IMR-90 (cell line): Measurements from ENCODE around the gene GPN1. TPM values are rescaled to one million over a fixed set of nuclear protein-coding genes. Genes with fewer than 3 reads are reported as not detected.

Experiments
- ATAC-seq: fragments of 200-7000 bp; cut with Tn5 transposase; 2 replicates; pipeline ENCODE4 v1.9.1; 2020; ENCODE audit warnings: low read depth, mild to moderate bottlenecking, moderate library complexity
- BruUV-seq: library from RNA; stranded (reverse); fragments of 400-500 nt; replicated peaks from 2 replicates; lab custom pipeline; 2021; lab: Mats Ljungman, UMichigan
- CTCF ChIA-PET: fragments of 300-600 bp; formaldehyde crosslinking; extraction: SDS; loops from one replicate; lab custom pipeline; 2021; ENCODE audit warnings: antibody characterized with exemption; lab: Yijun Ruan, JAX
- POLR2A ChIA-PET: fragments of 300-600 bp; sonication (Branson Sonifier 250); formaldehyde crosslinking; loops from one replicate; lab custom pipeline; 2022; ENCODE audit warnings: antibody characterized with exemption; ENCODE audit not compliant: unreplicated experiment; lab: Charles Lee
- DNase-seq: peaks from one replicate; pipeline ENCODE4 v3.0.0; 2013
- H2AFZ ChIP-seq: replicated peaks from 2 replicates; pipeline ENCODE3; 2013; ENCODE audit warnings: low read length, mild to moderate bottlenecking; ENCODE audit not compliant: poor library complexity
- H2AK5ac ChIP-seq: 2 replicates; pipeline ENCODE4 v1.6.1; 2013; ENCODE audit warnings: low read depth, low read length, inconsistent platforms
- H2AK9ac ChIP-seq: replicated peaks from 2 replicates; pipeline ENCODE3; 2013; ENCODE audit warnings: mild to moderate bottlenecking, low read depth, low read length, moderate library complexity; ENCODE audit not compliant: poor library complexity
- H2BK120ac ChIP-seq: 2 replicates; pipeline ENCODE4 v1.6.1; 2013; ENCODE audit warnings: low read depth, low read length, inconsistent platforms
- H2BK15ac ChIP-seq: 3 replicates; pipeline ENCODE4 v1.6.1; 2013; ENCODE audit warnings: low read depth, low read length, inconsistent platforms
- H2BK20ac ChIP-seq: 2 replicates; pipeline ENCODE4 v1.6.1; 2013; ENCODE audit warnings: low read depth, mild to moderate bottlenecking, inconsistent platforms, low read length, moderate library complexity
- H2BK5ac ChIP-seq: 2 replicates; pipeline ENCODE4 v1.6.1; 2013; ENCODE audit warnings: mild to moderate bottlenecking, low read depth, low read length, inconsistent platforms; ENCODE audit not compliant: poor library complexity, severe bottlenecking
- H3K14ac ChIP-seq: replicated peaks from 2 replicates; pipeline ENCODE4 v1.6.1; 2013; ENCODE audit warnings: low read depth, low read length, inconsistent platforms
- H3K18ac ChIP-seq: 2 replicates; pipeline ENCODE4 v1.6.1; 2013; ENCODE audit warnings: low read depth, low read length, control low read depth
- H3K23ac ChIP-seq: 2 replicates; pipeline ENCODE4 v1.6.1; 2013; ENCODE audit warnings: low read depth, low read length, inconsistent platforms
- H3K27ac ChIP-seq: 2 replicates; pipeline ENCODE4 v1.5.1; 2013; ENCODE audit warnings: mild to moderate bottlenecking, control low read depth, low read length; ENCODE audit not compliant: insufficient read depth
- H3K27me3 ChIP-seq: 2 replicates; pipeline ENCODE4 v1.6.1; 2013; ENCODE audit warnings: low read length; ENCODE audit not compliant: control insufficient read depth, insufficient read depth
- H3K36me3 ChIP-seq: 2 replicates; pipeline ENCODE4 v1.6.1; 2013; ENCODE audit warnings: low read length, mixed read lengths; ENCODE audit not compliant: control insufficient read depth, insufficient read depth
- H3K4ac ChIP-seq: 2 replicates; pipeline ENCODE4 v1.6.1; 2013; ENCODE audit warnings: low read depth, low read length, inconsistent platforms
- H3K4me1 ChIP-seq: 2 replicates; pipeline ENCODE4 v1.6.1; 2013; ENCODE audit warnings: low read length, mixed read lengths; ENCODE audit not compliant: control insufficient read depth, insufficient read depth
- H3K4me2 ChIP-seq: 2 replicates; pipeline ENCODE4 v1.6.1; 2013; ENCODE audit warnings: low read depth, mild to moderate bottlenecking, control low read depth, low read length, moderate library complexity
- H3K4me3 ChIP-seq: 2 replicates; pipeline ENCODE4 v1.5.1; 2013; ENCODE audit warnings: low read depth, mild to moderate bottlenecking, control low read depth, low read length, moderate library complexity; ENCODE audit not compliant: insufficient read depth
- H3K56ac ChIP-seq: 2 replicates; pipeline ENCODE4 v1.6.1; 2013; ENCODE audit warnings: low read length, inconsistent platforms; ENCODE audit not compliant: insufficient read depth; ENCODE audit errors: extremely low read depth
- H3K79me1 ChIP-seq, 2 experiments: 2 replicates each; pipeline ENCODE4 v1.6.1; 2013; ENCODE audit warnings: low read length in 2 of 2, inconsistent platforms in 1 of 2, low read depth in 1 of 2
- H3K9ac ChIP-seq: 2 replicates; pipeline ENCODE4 v1.6.1; 2013; ENCODE audit warnings: low read depth, low read length, control low read depth
- H3K9me1 ChIP-seq: 2 replicates; pipeline ENCODE4 v1.6.1; 2013; ENCODE audit warnings: low read length, inconsistent platforms; ENCODE audit not compliant: insufficient read depth
- H3K9me3 ChIP-seq: 2 replicates; pipeline ENCODE4 v1.6.1; 2013; ENCODE audit warnings: low read length; ENCODE audit not compliant: control insufficient read depth, insufficient read depth
- H4K20me1 ChIP-seq: 2 replicates; pipeline ENCODE4 v1.6.1; 2013; ENCODE audit warnings: low read length, inconsistent platforms; ENCODE audit not compliant: insufficient read depth
- H4K5ac ChIP-seq: 2 replicates; pipeline ENCODE4 v1.6.1; 2013; ENCODE audit warnings: mild to moderate bottlenecking, low read depth, low read length, control low read depth
- H4K8ac ChIP-seq, 2 experiments: 2 replicates each; pipeline ENCODE4 v1.6.1; 2013; ENCODE audit warnings: low read depth in 2 of 2, low read length in 2 of 2, control low read depth in 1 of 2, inconsistent platforms in 1 of 2
- H4K91ac ChIP-seq: 2 replicates; pipeline ENCODE4 v1.6.1; 2013; ENCODE audit warnings: low read depth, low read length, inconsistent platforms; ENCODE audit not compliant: insufficient read depth
- POLR2A ChIP-seq: IDR thresholded peaks from 2 replicates; pipeline ENCODE4 v1.6.1; 2012; ENCODE audit warnings: mild to moderate bottlenecking, low read depth, low read length
- WGBS, 2 experiments: methylation state at CpG; one replicate each; pipeline versions ENCODE4 v1.1.5 to v1.1.7; 2013; ENCODE audit warnings: missing lambda C conversion rate in 2 of 2; ENCODE audit not compliant: insufficient read length in 1 of 2; ENCODE audit errors: extremely low coverage in 2 of 2; 5-methylcytosine and 5-hydroxymethylcytosine counted together
- dilution Hi-C: fragments of 300-500 bp; cut with HindIII; formaldehyde crosslinking; loops from one replicate; pipeline ENCODE4 v1.14.3; 2018; ENCODE audit warnings: low sequenced_read_pairs; ENCODE audit not compliant: unreplicated experiment
- in situ Hi-C: fragments of 300-500 bp; cut with MboI; formaldehyde crosslinking; loops from 3 replicates; pipeline ENCODE4 v1.14.3; 2019; ENCODE audit warnings: low sequenced_read_pairs, inconsistent platforms, mixed read lengths
- intact Hi-C: fragments of 100-400 bp; cut with micrococcal nuclease; formaldehyde crosslinking; loops from 2 replicates; pipeline ENCODE4 v1.10.0; 2022
- polyA plus RNA-seq, 3 experiments: library from polyadenylated mRNA; depleted of rRNA; stranded (reverse); fragments of >200 nt; gene quantifications; 2 replicates each; pipeline ENCODE4 v1.2.3, GENCODE V29; 2012; ENCODE audit warnings: low replicate concordance in 1 of 3
- total RNA-seq: library from RNA; depleted of rRNA; stranded (reverse); fragments of >200 nt; gene quantifications from 2 replicates; pipeline ENCODE4 v1.2.3, GENCODE V29; 2012

GPN1 gene
- total and polyA plus RNA-seq, 2 of the 4 experiments (the other 2 are of a cell fraction): 37.8 to 63.8 TPM

GRCh38 chr2:27651056-27651455, 22.2 kb downstream of the GPN1 start:
- ATAC-seq (peak; percentile 10; the same call in 1 of the 2 replicates), DNase-seq (peak; percentile 55)
- no peak overlapping the region for H2BK20ac ChIP-seq
- H3K79me1 ChIP-seq: peaks cover 3 to 7% of the 10 kb centered on the region in 2 experiments; a peak in 2 of 4 replicates
- no peak overlapping the region for H3K4me2 ChIP-seq
- no peak overlapping the region for H3K27ac ChIP-seq
- H3K23ac ChIP-seq: no peak overlapping the region
- in situ Hi-C loops (no loop called here), intact Hi-C loops (no loop called here), dilution Hi-C loops (no loop called here)
- POLR2A ChIA-PET: no interaction called here
- H3K14ac ChIP-seq: no peak overlapping the region
- BruUV-seq: no TSS peak
- H2BK15ac ChIP-seq: no peak overlapping the region
- no peak overlapping the region for H2AK9ac ChIP-seq
- no peaks in the 10 kb centered on the region for H3K9me3 ChIP-seq
- H3K9me1 ChIP-seq: peaks cover 5% of the 10 kb centered on the region
- H3K18ac ChIP-seq: no peak overlapping the region
- TF ChIP-seq POLR2A: no peak
- CTCF ChIA-PET: interaction anchor here (0.5 kb wide), 1 partner anchor 210 kb away, joined by 3 read pairs; no protein-coding TSS in a partner anchor
- no peak overlapping the region for H2BK120ac ChIP-seq
- H4K20me1 ChIP-seq: peaks cover 4% of the 10 kb centered on the region; the same call in 1 of the 2 replicates
- no peak overlapping the region for H3K4ac ChIP-seq
- no peak overlapping the region for H3K4me3 ChIP-seq
- WGBS, 2 experiments: 100% methylated on average over 2 of the region's 4 CpGs; no CpG with 5 or more reads in 1 of the 2 experiments
- peaks cover 42% of the 10 kb centered on the region for H3K36me3 ChIP-seq
- no peak overlapping the region for H2AFZ ChIP-seq
- no peak overlapping the region for H2BK5ac ChIP-seq
- H2AK5ac ChIP-seq: no peak overlapping the region
- no peak overlapping the region for H4K8ac ChIP-seq
- no peaks in the 10 kb centered on the region; the same call in 1 of the 2 replicates for H3K4me1 ChIP-seq
- no peak overlapping the region for H4K5ac ChIP-seq
- H3K27me3 ChIP-seq: no peaks in the 10 kb centered on the region
- no peak overlapping the region for H3K9ac ChIP-seq
- no peak overlapping the region for H3K56ac ChIP-seq
- H4K91ac ChIP-seq: no peak overlapping the region
